GM21737 (cell line): Measurements from ENCODE around the gene TINAGL1.

Source experiments
- ATAC-seq: cut with Tn5 transposase; IDR thresholded peaks from one replicate; pipeline ENCODE4 v1.9.1; 2021; ENCODE audit warnings: mild to moderate bottlenecking, moderate library complexity; ENCODE audit not compliant: unreplicated experiment

The TINAGL1 gene

DNA sequence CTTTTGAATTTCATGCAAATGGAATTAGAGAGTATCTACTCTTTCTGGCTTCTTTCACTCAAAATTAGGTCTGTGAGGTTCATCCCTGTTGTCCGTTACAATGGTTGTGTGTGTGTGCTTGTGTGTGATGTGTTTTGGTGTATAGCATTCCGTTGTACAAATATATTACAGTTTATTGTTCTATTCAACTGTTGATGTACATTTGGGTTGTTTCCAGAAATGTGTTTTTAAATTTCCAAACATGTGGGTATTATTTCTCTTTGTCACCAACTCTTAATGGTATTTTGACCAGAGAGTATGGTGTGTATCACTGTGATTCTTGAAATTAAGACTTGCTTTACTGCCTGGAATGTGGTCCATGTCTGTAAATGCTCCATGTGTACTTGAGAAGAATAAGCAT, 24.3 kb downstream of the TINAGL1 start:
- no peak for ATAC-seq

GRCh38 chr1:31602081-31602480, 25.8 kb downstream of the TINAGL1 start:
- ATAC-seq: no peak

DNA sequence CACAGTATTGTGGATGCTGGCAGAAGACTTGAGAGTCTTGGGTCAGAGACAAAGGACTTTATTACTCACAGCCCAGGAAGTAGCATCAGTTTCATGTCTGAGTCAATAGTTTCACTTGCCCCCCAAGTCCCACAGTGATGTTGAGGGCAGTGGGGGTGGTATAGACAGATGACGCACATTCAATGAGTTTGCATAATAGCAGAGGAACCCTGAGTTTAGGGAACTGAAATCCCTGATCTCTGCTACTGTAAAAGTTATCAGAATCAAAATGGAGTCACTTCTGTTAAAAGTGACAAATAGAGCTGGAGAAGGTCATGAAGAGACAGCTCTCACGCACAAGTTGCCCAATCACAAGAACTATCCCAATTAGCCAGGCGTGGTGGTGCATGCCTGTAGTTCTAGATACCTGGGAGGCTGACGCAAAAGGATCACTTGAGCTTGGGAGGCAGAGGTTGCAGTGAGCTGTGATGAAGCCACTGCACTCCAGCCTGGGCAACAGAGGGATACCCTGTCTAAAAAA, 29.7 kb downstream of the TINAGL1 start:
- peak; percentile 94 for ATAC-seq

DNA sequence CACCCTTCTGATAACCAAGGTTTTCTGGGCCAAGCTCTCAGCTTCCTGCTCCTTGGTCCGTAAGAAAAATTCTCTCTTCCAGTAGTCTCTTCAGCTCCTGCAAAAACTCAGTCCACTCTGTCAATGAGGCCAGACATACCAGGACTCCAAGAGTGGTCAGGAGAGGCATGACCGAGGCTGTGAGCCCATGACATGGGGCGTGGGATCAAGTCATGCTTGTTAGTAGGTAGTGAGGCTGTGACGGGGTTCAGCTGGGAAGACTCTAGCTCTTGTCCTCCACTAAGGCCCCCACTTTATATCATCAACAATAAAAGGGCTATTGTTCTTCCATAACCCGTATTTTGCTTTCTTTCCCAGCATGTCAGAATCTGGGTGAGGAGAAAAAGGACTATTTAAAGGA, 31.0 kb downstream of the TINAGL1 start:
- ATAC-seq: no peak

DNA sequence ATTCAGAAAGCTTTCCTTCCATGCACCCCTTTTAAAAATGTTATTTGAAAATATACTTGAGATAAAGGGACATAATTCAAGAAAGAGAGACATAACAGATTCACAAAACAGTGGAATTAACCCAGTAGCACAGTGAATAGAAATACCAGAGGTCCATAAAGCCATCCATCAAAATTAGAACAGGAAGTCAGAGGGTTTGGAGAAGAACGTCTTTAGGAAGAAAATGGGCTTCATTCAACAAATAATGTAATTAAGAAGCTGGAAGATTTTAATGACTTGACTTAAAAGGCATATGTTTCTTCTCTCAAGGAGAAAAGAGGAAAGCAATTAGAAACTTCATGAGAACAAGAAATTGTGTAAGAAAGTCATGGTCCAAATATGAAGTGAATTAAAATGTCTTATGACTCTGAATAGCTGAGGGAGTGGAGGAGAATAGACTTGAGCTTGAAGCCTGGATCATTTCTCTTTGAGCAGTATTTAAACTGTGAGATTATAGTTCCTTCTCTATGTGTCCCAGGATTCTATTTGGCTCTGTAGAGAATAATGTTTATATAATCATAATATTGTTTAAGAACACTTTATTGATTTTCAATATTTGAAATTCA, 33.3 kb downstream of the TINAGL1 start:
- ATAC-seq: no peak

- ATAC-seq: no peak
Observed at GRCh38 chr1:31614414-31615005, 38.2 kb downstream of the TINAGL1 start.

DNA sequence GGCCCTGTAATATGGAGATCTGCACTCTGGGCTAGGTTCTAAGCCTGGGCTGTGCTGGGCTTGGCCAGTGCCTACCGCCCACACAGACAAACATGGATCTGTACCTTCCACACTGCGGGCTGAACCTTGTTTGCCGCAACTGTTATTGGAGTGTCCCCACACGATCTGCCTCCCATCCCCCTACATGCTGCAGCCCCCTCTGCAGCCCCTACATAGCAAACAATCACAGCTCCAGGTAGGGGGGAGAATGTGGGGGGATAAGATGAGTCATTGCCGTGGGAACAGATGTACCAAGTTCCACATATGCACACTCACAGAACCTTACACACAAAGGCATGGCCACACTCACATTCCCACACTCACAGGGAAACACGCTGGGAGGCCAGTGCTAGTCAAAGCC, 39.1 kb downstream of the TINAGL1 start:
- no peak for ATAC-seq

DNA sequence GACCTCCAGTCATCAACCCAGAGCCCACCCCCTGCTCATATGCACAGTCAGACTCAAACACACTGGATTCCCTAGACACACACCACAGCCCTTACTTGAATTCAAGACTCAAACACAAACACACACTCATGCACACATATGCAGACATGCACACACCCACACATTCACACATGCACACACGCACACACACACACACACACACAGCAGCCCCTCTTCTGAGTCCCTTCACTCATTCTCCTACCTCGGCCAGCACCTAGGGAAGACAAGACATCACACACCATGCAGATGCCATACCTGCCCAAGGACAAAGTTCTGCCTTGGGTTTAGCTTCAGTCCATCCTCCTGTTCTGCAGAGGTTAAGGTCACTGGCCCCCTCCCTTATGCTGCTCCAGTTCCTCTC, 39.6 kb downstream of the TINAGL1 start:
- ATAC-seq: no peak

DNA sequence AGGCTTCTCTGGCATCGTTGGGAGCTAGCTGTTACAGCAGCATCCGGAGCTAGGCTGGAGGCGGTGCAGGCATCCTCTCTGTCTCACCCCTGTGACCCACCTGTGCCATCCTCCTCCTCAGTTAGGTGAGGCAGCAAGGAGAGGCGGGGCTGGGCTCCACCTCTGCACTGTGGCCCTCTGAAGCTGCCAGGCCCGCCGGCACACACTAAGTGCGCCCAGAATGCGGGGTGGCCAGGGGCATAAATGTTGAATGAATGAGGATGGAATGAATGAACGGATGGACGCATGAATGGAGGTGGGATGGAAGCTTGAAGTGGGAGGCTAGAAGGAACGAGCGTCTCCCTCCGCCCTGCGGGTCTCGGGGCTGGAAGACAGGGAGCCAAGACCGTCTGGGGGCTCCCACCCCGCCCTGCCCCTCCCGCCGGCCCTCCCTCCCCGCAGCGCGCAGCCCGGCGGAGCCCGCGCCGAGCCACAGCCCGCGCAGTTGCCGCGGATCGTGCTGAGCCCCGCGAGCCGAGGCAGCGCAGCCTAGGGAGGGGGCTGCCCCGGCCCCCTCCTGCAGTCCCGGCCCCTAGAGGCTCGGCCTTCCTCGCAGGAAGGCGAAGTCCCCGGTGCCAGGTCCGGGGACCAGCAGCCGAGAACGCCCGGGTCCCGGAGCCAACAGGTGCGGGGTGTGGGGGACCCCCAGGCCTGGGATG, 41.1 kb downstream of the TINAGL1 start, which contains the start of gene HCRTR1:
TSS of gene HCRTR1 (plus strand) at position 472 of the 698 bp plus-strand sequence. CDS start 1,504 bp downstream, outside the sequence.
- ATAC-seq: no peak

- no peak for ATAC-seq
Observed at GRCh38 chr1:31617916-31618746, 41.8 kb downstream of the TINAGL1 start.

DNA sequence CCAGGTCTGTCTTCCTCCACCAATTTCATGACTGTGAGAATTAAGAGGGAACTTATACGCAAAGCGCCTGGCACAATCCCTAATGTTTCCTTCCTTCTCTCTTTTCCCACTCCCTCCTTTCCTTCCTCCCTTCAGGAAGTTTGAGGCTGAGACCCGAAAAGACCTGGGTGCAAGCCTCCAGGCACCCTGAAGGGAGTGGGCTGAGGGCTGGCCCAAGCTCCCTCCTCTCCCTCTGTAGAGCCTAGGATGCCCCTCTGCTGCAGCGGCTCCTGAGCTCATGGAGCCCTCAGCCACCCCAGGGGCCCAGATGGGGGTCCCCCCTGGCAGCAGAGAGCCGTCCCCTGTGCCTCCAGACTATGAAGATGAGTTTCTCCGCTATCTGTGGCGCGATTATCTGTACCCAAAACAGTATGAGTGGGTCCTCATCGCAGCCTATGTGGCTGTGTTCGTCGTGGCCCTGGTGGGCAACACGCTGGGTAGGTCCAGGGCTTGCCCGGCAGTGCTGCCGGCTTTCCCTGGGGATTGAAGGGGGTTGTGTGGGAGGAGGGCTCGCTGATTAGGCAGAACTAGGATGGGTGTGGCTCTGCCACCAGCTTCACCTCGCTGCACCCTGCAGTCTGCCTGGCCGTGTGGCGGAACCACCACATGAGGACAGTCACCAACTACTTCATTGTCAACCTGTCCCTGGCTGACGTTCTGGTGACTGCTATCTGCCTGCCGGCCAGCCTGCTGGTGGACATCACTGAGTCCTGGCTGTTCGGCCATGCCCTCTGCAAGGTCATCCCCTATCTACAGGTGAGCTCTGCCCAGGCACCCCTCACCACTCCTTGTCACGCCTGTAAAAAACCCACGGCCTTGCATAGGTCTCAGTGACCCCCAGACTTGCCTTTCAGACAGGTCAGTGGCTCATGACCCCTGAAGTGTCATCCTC, 42.9 kb downstream of the TINAGL1 start:
- no peak for ATAC-seq

DNA sequence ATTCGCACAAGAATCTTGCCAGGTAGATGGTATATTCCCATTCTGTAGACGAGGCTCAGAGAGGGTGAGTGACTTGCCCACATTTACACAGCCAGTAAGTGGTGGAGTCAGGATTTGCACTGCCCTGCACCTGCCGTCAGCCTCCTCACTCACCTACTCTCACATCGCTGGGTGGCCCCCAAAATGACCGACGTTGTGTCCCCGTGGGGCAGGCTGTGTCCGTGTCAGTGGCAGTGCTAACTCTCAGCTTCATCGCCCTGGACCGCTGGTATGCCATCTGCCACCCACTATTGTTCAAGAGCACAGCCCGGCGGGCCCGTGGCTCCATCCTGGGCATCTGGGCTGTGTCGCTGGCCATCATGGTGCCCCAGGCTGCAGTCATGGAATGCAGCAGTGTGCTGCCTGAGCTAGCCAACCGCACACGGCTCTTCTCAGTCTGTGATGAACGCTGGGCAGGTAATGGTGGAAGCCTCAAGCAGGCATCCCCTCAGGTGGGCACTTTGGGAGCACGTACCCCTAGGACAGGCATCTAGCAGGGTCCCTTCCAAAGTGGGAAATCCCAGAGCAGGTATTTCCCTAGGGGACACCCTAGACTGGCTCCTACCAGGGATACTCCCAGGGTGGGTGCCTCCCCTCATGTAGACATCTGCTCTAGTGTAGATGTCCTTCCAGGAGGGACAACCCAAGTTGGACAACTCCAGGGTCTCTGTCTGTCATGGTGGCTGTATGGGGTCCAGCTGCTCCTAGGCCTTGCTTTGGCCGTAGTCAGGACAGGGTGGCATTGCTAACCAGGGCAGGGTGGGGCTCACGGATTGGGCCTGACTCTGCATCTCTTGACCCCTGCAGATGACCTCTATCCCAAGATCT, 44.5 kb downstream of the TINAGL1 start:
- ATAC-seq: no peak

DNA sequence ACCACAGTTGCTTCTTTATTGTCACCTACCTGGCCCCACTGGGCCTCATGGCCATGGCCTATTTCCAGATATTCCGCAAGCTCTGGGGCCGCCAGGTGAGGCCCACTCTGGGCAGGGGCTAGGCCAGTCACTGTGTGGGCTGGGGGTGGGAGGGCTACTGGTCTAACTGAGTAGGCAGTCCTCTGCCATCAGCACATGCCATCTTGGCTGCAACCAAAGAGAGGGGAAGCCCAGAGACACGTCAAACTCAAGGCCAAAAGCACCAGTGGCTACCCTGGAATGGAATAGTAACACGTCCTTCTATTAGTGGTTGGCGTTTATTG, 45.1 kb downstream of the TINAGL1 start:
- ATAC-seq: no peak

- ATAC-seq: no peak
Observed at GRCh38 chr1:31621847-31622730, 45.8 kb downstream of the TINAGL1 start.

GRCh38 chr1:31623365-31623764, 47.0 kb downstream of the TINAGL1 start:
- ATAC-seq: no peak

DNA sequence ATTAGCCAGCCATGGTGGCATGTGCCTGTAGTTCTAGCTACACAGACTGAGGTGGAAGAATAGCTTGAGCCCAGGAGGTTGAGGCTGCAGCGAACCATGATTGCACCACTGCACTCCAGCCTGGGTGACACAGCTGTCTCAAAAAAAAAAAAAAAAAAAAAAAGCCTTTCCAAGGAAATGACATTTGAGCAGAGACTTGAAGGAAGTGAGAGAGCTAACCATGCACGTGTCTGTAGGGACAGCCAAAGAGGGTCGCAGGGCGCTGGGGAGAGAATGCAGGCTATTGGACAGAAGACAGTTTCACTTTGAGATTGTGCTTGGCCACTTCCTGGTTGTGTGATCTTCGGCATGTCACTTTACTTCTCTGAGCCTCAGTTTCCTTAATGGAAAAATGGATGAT, 48.0 kb downstream of the TINAGL1 start:
- no peak for ATAC-seq

DNA sequence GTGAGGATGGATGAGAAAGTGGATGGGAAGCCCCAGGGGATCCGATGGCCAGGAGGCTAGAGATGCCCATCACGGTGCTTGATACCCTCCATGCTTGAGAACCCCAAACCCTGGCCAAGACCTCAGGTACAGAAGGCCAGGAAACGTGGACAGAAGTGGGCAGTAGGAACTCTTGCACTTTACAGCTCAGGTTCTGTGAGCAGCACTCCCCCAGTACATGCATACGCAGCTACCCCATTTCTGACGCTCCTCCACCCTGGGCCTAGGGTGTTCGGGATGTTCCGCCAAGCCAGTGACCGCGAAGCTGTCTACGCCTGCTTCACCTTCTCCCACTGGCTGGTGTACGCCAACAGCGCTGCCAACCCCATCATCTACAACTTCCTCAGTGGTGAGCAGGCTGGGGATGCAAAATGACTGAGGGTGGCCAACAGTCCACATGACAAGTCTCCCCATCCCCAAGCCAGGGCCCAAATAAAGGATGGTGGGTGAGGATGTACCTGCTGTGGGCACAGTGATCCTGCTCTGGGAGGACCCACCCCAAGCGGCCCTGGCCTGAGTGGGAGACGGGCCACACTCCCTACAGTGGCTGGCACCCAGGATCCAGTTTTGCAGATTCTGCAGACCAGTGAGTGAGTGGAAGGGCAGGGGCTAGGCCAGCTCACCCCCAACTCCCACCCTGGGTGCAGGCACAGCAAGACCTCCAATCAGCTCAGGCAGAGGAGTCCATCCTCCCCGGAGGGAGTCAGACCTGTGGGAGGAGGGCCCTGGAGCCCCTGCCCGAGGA, 48.6 kb downstream of the TINAGL1 start:
- ATAC-seq: no peak
